ENCODE data around the gene DNHD1. TPM values are rescaled to one million over a fixed set of nuclear protein-coding genes. Genes with fewer than 3 reads are reported as not detected.
A peak's percentile ranks its signal among the peaks of the same experiment; 100 is the strongest.

Gene DNHD1
- total RNA-seq, 1 donor from 2014 or later: 2.3 TPM

DNA sequence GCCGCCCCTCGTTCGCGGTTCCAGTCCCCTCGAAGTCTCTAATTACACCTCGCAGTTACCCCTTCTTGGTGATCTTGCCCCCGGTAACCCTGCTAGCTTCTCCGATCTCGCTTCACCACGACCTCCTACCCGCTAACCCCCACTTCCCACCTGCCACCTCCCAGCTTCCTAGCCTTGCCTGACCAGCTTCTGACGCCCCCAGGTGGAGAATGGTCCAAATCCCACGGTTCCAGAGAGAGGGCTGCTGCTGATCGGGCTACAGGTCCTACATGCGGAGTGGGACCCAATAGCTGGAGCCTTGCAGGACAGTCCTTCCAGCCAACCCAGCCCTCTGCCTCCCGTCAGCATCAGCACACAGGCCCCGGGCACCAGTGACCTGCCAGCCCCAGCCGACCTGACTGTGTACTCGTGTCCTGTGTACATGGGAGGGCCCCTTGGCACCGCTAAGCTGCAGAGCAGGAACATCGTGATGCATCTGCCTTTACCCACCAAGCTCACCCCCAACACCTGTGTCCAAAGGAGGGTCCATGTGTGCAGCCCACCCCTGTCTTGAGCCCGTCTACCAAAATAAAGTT lies 74.4 kb downstream of the DNHD1 start:
- Histone ChIP-seq H3K27me3 (no peaks in the 10 kb centered on the region), H3K4me3 (peak overlapping the region in 1 of 2 donors; percentile 45), H3K27ac (no peak overlapping the region), H3K9me3 (no peaks in the 10 kb centered on the region), H3K36me3 (no peaks in the 10 kb centered on the region), H3K4me1 (peaks cover 0 to 7% of the 10 kb centered on the region in 2 donors)
- no peak for DNase-seq (ENCODE audit: low spot score in 2 of 2)
- intact Hi-C loops (cut with DNase I): no loop called here
- TF ChIP-seq, protein P1, sequence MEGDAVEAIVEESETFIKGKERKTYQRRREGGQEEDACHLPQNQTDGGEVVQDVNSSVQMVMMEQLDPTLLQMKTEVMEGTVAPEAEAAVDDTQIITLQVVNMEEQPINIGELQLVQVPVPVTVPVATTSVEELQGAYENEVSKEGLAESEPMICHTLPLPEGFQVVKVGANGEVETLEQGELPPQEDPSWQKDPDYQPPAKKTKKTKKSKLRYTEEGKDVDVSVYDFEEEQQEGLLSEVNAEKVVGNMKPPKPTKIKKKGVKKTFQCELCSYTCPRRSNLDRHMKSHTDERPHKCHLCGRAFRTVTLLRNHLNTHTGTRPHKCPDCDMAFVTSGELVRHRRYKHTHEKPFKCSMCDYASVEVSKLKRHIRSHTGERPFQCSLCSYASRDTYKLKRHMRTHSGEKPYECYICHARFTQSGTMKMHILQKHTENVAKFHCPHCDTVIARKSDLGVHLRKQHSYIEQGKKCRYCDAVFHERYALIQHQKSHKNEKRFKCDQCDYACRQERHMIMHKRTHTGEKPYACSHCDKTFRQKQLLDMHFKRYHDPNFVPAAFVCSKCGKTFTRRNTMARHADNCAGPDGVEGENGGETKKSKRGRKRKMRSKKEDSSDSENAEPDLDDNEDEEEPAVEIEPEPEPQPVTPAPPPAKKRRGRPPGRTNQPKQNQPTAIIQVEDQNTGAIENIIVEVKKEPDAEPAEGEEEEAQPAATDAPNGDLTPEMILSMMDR (IDR thresholded peaks at IDR 0.05): no peak

DNA sequence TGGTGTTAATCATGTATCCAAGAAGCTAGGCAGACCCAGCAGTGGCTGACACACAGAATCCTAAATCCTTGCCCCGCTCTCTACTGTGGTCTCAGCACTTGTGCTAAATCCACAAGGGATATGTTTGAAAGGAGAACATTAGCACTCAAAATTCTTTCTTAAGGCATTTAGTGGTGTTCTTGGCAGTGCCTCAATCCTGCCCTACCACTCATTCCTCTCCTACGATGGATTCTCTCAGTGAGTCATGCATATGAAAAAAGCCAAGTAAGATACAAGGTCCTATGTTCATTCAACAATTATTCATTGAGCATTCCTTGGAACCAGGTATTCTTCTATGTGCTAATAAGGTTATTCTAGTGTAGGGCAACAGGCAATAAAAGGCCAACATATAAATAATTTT lies 75.1 kb downstream of the DNHD1 start:
- no peak for DNase-seq (ENCODE audit: low spot score in 2 of 2)
- Histone ChIP-seq H3K27ac (no peak overlapping the region), H3K4me3 (no peak overlapping the region), H3K4me1 (peaks cover 0 to 9% of the 10 kb centered on the region in 2 donors), H3K9me3 (no peaks in the 10 kb centered on the region), H3K27me3 (no peaks in the 10 kb centered on the region), H3K36me3 (no peaks in the 10 kb centered on the region)
- intact Hi-C loops (cut with DNase I): no loop called here
- TF ChIP-seq, protein P1 (IDR thresholded peaks at IDR 0.05): no peak

DNA sequence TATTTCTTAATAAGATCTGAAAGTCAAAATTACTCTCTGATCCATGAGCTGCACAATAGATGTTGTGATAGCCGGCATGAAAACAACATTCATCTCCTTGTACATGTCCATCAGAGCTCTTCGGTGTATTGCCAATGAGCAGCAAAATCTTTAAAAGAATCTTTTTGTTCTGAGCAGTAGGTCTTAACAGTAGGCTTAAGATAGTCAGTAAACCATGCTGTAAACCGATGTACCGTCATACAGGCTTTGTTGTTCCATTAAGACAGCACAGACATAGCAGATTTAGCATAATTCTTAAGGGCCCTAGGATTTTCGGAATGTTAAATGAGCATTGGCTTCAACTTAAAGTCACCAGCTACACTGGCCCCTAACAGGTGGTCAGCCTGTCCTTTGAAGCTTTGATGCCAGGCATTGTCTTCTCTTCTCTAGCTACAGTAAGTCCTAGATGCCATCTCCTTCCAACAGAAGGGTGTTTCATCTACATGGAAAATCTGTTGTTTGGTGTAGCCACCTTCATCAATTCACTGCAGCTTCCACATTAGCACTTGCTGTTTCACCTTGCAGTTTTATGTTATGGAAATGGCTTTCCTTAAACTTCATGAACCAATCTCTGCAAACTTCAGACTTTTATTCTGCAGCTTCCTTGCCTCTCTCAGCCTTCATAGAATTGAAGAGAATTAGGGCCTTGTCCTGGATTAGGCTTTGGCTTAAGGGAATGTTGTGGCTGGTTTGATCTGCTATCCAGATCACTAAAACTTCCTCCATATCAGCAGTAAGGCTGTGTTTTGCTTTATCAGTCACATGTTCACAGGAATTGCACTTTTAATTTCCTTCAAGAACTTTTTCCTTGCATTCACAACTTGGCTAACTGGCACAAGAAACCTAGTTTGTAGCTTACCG lies 78.0 kb downstream of the DNHD1 start:
- H3K27ac ChIP-seq: no peak overlapping the region

DNA sequence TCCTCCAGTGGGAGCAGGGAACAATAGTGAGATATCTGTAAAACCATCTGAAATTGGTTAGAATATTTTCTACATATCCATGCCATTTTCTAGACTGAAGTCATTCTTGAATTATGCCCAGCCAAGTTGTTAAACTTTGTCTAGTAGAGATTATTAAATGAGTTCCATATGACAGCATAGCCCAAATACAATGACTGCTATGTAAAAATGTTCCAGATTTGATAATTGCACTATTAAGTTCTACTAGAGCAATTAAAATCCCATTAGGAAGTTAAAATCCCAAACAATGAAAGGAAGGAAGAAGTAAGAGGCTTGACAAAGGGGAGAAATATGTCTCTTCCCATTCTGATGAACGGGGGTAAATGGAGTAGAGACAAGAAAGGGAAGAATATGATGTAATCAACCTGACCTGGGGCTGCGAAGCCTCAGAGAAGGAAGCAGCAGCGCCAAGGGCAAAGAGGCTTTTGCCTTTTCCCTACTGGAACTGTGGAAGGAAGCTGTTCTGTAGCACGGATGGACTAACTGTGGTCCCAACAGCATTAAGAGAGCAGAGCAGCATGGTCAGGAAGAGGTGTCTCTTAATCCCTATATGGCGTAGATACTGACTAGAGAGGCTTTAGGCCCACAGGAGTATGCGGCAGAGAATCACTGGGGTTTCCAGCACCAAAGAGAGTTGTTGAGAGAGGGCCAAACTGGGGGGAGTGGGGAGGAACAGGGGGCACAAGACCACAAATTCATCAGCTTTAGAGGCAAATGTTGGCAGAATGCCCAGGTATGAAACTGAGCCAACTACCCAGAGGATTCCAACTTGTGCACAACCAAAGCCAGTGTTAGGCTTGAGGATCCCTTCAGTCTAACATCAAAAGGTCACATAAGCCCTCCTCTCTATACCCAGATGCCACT lies 79.6 kb downstream of the DNHD1 start:
- no peak for DNase-seq (ENCODE audit: low spot score in 2 of 2)
- no peak overlapping the region for H3K4me3 ChIP-seq
- TF ChIP-seq, protein P1 (IDR thresholded peaks at IDR 0.05): no peak
- H3K36me3 ChIP-seq: no peaks in the 10 kb centered on the region
- intact Hi-C loops (cut with DNase I): no loop called here
- peak overlapping the region; percentile 21 to 41 for H3K27ac ChIP-seq
- H3K9me3 ChIP-seq: no peaks in the 10 kb centered on the region
- H3K27me3 ChIP-seq: no peaks in the 10 kb centered on the region
- peaks cover 0 to 6% of the 10 kb centered on the region in 2 donors for H3K4me1 ChIP-seq

More for the DNA sequence above, 78.0 kb downstream of the DNHD1 start:
- peaks cover 0 to 9% of the 10 kb centered on the region in 2 donors for H3K4me1 ChIP-seq
- H3K9me3 ChIP-seq: no peaks in the 10 kb centered on the region
- no peaks in the 10 kb centered on the region for H3K36me3 ChIP-seq
- H3K4me3 ChIP-seq: no peak overlapping the region
- TF ChIP-seq, protein P1 (IDR thresholded peaks at IDR 0.05): no peak
- H3K27me3 ChIP-seq: no peaks in the 10 kb centered on the region
- intact Hi-C loops (cut with DNase I): no loop called here
- no peak for DNase-seq (ENCODE audit: low spot score in 2 of 2)

DNA sequence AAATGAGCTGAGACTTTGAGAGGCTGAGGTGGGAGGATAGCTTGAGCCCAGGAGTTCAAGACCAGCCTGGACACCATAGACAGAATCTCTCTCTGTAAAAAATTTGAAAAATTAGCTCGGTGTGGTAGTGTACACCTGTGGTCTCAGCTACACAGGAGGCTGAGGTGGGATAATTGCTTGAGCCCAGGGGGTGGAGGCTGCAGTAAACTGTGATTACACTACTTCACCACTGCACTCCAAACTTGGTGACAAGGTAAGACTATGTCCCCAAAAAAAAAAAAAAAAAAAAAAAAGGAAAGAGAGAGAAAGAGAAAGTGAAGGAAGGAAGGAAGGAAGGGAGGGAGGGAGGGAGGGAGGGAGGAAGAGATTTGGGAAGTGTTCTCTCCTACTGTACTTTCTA lies 81.1 kb downstream of the DNHD1 start:
- Histone ChIP-seq H3K27ac (no peak overlapping the region), H3K4me3 (no peak overlapping the region), H3K36me3 (no peaks in the 10 kb centered on the region), H3K9me3 (peaks cover 0 to 4% of the 10 kb centered on the region in 2 donors), H3K4me1 (peaks cover 0 to 2% of the 10 kb centered on the region in 2 donors), H3K27me3 (no peaks in the 10 kb centered on the region)
- no peak for DNase-seq (ENCODE audit: low spot score in 2 of 2)
- TF ChIP-seq, protein P1 (IDR thresholded peaks at IDR 0.05): no peak
- intact Hi-C loops (cut with DNase I): no loop called here

All from ascending aorta (tissue), 2 donors.